GM12801 (cell line): ENCODE measurements around the gene AGRP.

Experiments
- TF ChIP-seq, protein P1 (sequence below): IDR thresholded peaks from one replicate; pipeline ENCODE4 v1.5.1; 2011; ENCODE audit warnings: control low read depth; ENCODE audit not compliant: insufficient read length; ENCODE audit errors: extremely low read depth

Gene AGRP

DNA sequence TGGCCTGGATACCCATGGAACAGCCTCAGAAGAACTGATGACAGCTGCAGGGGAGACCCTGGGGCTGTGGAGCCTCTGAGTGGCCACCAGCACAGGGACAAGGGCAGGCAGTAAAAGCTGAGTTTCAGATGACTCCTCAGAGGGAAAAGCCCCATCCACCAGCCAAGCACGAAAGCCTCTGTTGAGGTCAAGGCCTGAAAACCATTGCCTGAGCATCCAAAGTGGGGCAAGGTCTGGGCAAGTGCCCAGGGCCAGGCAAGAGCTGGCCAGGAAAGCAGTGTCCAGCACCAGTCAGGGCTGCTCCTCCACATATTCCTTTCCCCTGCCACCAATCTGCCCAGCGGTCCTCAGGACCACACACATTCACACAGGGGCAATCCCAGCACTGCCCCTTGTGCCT lies 18.8 kb downstream of the AGRP start:
- TF ChIP-seq, protein P1, sequence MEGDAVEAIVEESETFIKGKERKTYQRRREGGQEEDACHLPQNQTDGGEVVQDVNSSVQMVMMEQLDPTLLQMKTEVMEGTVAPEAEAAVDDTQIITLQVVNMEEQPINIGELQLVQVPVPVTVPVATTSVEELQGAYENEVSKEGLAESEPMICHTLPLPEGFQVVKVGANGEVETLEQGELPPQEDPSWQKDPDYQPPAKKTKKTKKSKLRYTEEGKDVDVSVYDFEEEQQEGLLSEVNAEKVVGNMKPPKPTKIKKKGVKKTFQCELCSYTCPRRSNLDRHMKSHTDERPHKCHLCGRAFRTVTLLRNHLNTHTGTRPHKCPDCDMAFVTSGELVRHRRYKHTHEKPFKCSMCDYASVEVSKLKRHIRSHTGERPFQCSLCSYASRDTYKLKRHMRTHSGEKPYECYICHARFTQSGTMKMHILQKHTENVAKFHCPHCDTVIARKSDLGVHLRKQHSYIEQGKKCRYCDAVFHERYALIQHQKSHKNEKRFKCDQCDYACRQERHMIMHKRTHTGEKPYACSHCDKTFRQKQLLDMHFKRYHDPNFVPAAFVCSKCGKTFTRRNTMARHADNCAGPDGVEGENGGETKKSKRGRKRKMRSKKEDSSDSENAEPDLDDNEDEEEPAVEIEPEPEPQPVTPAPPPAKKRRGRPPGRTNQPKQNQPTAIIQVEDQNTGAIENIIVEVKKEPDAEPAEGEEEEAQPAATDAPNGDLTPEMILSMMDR: no peak

DNA sequence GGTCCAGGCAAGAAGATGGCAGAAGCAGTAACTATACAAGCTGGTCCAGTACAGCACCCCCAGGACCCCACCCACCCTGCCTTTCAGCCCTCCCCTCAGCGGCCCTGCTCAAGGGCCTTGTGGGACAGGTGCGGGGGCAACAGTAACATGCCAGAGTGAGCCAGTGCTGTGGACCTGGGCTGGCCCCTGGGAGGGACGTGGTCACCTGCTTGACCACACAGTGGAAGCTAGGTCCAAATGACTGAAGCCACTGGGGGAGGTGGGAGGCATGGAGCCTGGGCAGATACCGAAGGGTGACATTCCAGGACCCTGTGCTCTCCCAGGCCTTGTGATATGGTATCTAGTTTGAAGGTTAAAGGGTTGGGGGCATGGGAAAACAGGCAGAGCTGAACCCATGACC lies 19.7 kb downstream of the AGRP start:
- TF ChIP-seq, protein P1: no peak

DNA sequence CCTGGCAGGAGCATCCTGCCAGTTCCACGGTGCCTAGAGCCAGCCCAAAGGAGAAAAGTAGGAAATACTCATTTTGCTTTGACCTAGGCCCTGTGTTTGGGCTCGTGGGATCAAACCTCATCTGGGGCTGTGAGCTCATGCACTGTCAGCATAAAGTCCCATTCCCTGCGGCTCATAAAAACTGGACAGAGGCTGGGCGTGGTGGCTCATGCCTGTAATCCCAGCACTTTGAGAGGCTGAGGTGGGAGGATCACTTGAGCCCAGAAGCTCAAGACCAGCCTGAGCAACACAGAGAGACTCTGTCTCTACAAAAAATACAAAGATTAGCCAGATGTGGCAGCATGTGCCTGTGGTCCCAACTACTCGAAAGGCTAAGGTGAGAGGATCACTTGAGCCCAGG lies 20.3 kb downstream of the AGRP start:
- TF ChIP-seq, protein P1: no peak

DNA sequence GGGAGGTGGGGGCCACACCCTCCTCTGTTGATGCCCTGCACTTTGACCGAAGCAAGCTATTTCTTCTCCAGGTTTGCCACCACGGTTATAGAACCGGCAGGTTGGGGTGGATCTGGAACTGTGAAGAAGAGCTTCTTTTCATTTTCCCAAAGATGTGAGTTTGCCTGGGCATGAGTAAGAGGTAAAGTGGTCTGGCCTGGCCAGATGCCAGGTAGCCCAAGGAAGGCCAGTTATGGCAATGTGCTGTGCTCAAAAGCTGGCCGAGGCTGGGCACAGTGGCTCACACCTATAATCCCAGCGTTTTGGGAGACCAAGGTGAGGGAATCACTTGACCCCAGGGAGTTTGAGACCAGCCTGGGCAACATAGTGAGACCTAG lies 21.1 kb downstream of the AGRP start:
- TF ChIP-seq, protein P1: no peak

DNA sequence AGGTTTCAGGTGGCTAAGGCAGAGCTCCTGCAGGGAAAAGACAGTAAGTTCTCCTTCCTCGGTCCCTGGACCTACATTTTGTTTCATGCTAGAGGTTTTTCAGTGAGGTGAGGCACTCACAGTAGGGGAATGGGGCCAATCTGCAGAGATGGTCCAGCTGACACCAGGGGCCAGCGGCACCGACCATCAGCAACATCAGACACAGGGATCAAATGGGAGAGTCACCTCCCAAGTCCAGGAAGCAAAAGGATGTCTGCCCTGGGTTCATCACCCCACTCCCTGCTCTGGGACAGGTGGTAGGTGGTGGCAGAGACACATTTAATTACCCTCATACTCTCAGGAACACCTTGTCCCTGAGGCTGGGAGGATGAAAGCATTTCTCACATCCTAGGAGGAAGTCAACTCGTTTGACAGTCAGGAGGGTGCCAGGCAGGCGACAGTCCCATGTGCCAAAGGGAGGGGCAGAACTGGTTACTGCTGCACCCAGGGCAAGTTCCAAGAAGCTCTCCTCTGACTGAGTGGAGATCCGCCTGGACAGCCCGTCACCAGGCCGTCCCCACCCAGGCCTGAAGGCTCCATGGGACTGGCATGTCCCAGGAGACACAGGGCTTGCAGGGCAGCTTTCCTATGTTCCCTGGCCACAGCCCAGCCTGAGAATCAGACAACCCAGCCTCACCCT lies 21.6 kb downstream of the AGRP start:
- TF ChIP-seq, protein P1: no peak

DNA sequence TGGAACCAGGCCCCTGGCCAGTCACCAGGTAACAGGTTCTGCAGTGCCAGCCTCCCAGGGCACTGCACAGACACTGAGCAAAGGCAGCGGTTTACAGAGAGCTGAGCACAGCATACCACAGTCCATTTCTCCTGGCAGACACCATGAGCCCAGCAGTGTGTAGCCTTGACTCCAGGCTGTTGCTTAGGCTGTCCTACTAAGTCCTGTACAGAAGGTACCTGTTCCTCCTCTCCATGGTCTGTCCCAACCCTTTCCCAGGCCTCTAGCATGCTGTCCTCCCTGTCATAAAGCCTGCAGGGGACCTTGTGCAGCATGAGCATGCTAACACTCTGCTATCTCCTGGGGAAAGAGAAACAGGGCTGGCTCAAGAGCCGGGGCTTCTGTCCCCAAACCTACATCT lies 22.4 kb downstream of the AGRP start:
- TF ChIP-seq, protein P1: no peak

DNA sequence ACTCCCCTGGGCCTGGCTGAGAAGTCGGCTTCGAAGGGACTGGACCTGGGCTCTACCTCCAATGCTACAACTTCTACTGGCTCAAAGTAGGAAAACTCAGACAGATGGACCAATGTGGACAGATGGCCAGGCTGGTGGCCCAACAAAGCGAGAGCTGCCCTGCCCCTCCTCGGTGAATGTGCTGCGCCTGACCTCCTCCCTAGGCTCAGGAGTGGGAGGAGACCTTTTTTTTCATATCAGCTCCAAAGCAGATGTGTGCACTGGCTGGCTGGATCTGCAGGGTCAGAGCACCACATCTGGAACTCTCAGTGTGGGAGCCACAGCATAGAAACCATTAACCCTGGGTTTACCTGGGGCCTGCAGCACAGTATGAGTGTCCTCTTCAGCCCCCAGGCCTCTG lies 23.2 kb downstream of the AGRP start:
- TF ChIP-seq, protein P1: no peak

DNA sequence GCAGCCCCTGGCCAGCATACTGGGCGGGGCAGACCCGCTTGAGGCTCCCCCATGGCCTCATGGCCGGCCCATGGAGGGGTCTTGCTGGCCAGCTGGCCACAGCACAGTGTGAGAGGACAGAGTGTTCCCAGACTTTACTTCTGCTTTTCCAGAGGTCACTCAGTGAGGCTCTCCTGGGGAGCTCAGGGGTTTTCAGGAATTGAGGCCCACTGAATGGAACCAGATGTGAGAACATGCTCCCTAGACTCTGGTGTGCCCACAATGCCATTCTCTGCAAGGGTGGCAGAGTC lies 23.5 kb downstream of the AGRP start:
- TF ChIP-seq, protein P1: no peak
